GM12878 (cell line): ENCODE measurements around the gene ODAD4.

Experiments used
- BRCA1 ChIP-seq: IDR thresholded peaks from 2 replicates; pipeline ENCODE4 v1.6.1; 2011; ENCODE audit warnings: low read depth, low read length, improper control_type of control experiment
- EP300 ChIP-seq, 2 experiments: fragments of 150-350 bp in 1 of 2; IDR thresholded peaks; 2 replicates each; pipeline ENCODE4 v1.6.1; 2011 to 2012; ENCODE audit warnings: low read depth in 2 of 2, low read length in 2 of 2, borderline replicate concordance in 1 of 2, improper control_type of control experiment in 1 of 2, inconsistent platforms in 1 of 2; ENCODE audit not compliant: control insufficient read depth in 1 of 2
- NR2C2 ChIP-seq: IDR thresholded peaks from 2 replicates; pipeline ENCODE4 v1.6.1; 2011; ENCODE audit warnings: borderline replicate concordance, low read depth; ENCODE audit not compliant: control insufficient read depth, insufficient read length
- RAD51 ChIP-seq: fragments of 450-650 bp; IDR thresholded peaks from 2 replicates; pipeline ENCODE4 v1.6.1; 2016; ENCODE audit warnings: moderate library complexity, mild to moderate bottlenecking, inconsistent platforms

DNA sequence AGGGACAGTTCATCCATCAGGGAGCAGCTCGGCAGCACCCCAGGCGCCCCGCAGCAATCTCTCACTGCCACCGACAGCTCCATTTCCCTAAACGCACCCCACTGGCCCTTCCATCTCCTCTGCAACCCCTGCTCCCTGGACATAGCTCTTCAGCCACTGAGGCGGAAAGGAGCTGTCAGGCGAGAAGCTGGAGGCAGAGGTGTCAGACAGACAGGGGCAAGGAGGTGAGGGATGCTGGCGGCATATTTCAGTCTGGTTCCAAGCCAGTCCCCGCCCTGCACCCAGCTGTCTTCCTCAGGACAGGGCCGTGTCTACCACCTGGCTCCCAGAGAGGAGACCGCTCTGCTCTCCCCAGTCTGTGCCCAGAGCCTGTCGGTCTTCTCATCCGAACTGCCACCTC lies 21.3 kb upstream of the ODAD4 start:
- TF ChIP-seq RAD51 = no peak
- no peak for TF ChIP-seq EP300 (IDR thresholded peaks at IDR 0.05; ENCODE audit: borderline replicate concordance in 1 of 2, control insufficient read depth in 1 of 2, low read depth in 2 of 2, low read length in 2 of 2)
- no peak for TF ChIP-seq BRCA1
- no peak for TF ChIP-seq NR2C2
